ENCODE measurements around the gene CBR4. TPM values are rescaled to one million over a fixed set of nuclear protein-coding genes. Genes with fewer than 3 reads are reported as not detected.

The CBR4 gene
- total RNA-seq = 19.8 TPM

- peak within 1 kb of the TSS; percentile 93 to 96 (median 94) for H3K9ac ChIP-seq (ENCODE audit: low read depth in 1 of 3, low read length in 3 of 3)
- peaks cover 7 to 20% (median 7%) of the 10 kb centered on the region in 3 donors for H3K4me1 ChIP-seq (ENCODE audit: control insufficient read depth in 3 of 3, insufficient read depth in 3 of 3, low read length in 3 of 3)
- H3K27ac ChIP-seq (ENCODE audit: low read depth, low read length) = peak within 1 kb of the TSS; percentile 92
- H3K9me3 ChIP-seq (ENCODE audit: control insufficient read depth in 3 of 3, low read length in 3 of 3) = no peaks in the 10 kb centered on the region
- H3K4me3 ChIP-seq (ENCODE audit: low read length in 3 of 3) = peak within 1 kb of the TSS; percentile 92 to 96 (median 93)
- peaks cover 0 to 2% (median 0%) of the 10 kb centered on the region in 3 donors for H3K36me3 ChIP-seq (ENCODE audit: control insufficient read depth in 3 of 3, insufficient read depth in 3 of 3, low read length in 3 of 3)
- no peaks in the 10 kb centered on the region for H3K27me3 ChIP-seq (ENCODE audit: control insufficient read depth in 3 of 3, insufficient read depth in 3 of 3, low read length in 3 of 3)
Observed at GRCh38 chr4:169010125-169011023, at the start of gene CBR4. Gene CBR4 (minus strand): TSS chr4:169010255. CDS start chr4:169010089, 166 bp downstream.

GRCh38 chr4:169059306-169060211 is 49.5 kb upstream of the CBR4 start:
- H3K4me1 ChIP-seq (ENCODE audit: control insufficient read depth in 3 of 3, insufficient read depth in 3 of 3, low read length in 3 of 3) = peaks cover 21 to 27% (median 25%) of the 10 kb centered on the region in 3 donors
- H3K9me3 ChIP-seq (ENCODE audit: control insufficient read depth in 3 of 3, low read length in 3 of 3) = no peaks in the 10 kb centered on the region
- H3K4me3 ChIP-seq (ENCODE audit: low read length in 3 of 3) = peak overlapping the region; percentile 48 to 72 (median 63)
- H3K27me3 ChIP-seq (ENCODE audit: control insufficient read depth in 3 of 3, insufficient read depth in 3 of 3, low read length in 3 of 3) = no peaks in the 10 kb centered on the region
- H3K9ac ChIP-seq (ENCODE audit: low read depth in 1 of 3, low read length in 3 of 3) = peak overlapping the region; percentile 45 to 74 (median 68)
- no peaks in the 10 kb centered on the region for H3K36me3 ChIP-seq (ENCODE audit: control insufficient read depth in 3 of 3, insufficient read depth in 3 of 3, low read length in 3 of 3)
- H3K27ac ChIP-seq (ENCODE audit: low read depth, low read length) = peak overlapping the region; percentile 88

- no peaks in the 10 kb centered on the region for H3K27me3 ChIP-seq (ENCODE audit: control insufficient read depth in 3 of 3, insufficient read depth in 3 of 3, low read length in 3 of 3)
- H3K4me1 ChIP-seq (ENCODE audit: control insufficient read depth in 3 of 3, insufficient read depth in 3 of 3, low read length in 3 of 3) = peaks cover 22 to 27% (median 25%) of the 10 kb centered on the region in 3 donors
- peak overlapping the region; percentile 21 for H3K27ac ChIP-seq (ENCODE audit: low read depth, low read length)
- H3K9ac ChIP-seq (ENCODE audit: low read depth in 1 of 3, low read length in 3 of 3) = peak overlapping the region in 1 of 3 donors; percentile 25
- peak overlapping the region in 1 of 3 donors; percentile 8 for H3K4me3 ChIP-seq (ENCODE audit: low read length in 3 of 3)
- H3K36me3 ChIP-seq (ENCODE audit: control insufficient read depth in 3 of 3, insufficient read depth in 3 of 3, low read length in 3 of 3) = no peaks in the 10 kb centered on the region
- no peaks in the 10 kb centered on the region for H3K9me3 ChIP-seq (ENCODE audit: control insufficient read depth in 3 of 3, low read length in 3 of 3)
Observed at GRCh38 chr4:169058312-169058711, 48.3 kb upstream of the CBR4 start.

GRCh38 chr4:169054879-169055278 is 44.8 kb upstream of the CBR4 start:
- H3K27me3 ChIP-seq (ENCODE audit: control insufficient read depth in 3 of 3, insufficient read depth in 3 of 3, low read length in 3 of 3) = no peaks in the 10 kb centered on the region
- no peak overlapping the region for H3K27ac ChIP-seq (ENCODE audit: low read depth, low read length)
- no peak overlapping the region for H3K4me3 ChIP-seq (ENCODE audit: low read length in 3 of 3)
- H3K9ac ChIP-seq (ENCODE audit: low read depth in 1 of 3, low read length in 3 of 3) = no peak overlapping the region
- no peaks in the 10 kb centered on the region for H3K36me3 ChIP-seq (ENCODE audit: control insufficient read depth in 3 of 3, insufficient read depth in 3 of 3, low read length in 3 of 3)
- peaks cover 21 to 35% (median 24%) of the 10 kb centered on the region in 3 donors for H3K4me1 ChIP-seq (ENCODE audit: control insufficient read depth in 3 of 3, insufficient read depth in 3 of 3, low read length in 3 of 3)
- H3K9me3 ChIP-seq (ENCODE audit: control insufficient read depth in 3 of 3, low read length in 3 of 3) = no peaks in the 10 kb centered on the region

- H3K4me3 ChIP-seq (ENCODE audit: low read length in 3 of 3) = peak overlapping the region in 1 of 3 donors; percentile 2
- H3K27me3 ChIP-seq (ENCODE audit: control insufficient read depth in 3 of 3, insufficient read depth in 3 of 3, low read length in 3 of 3) = no peaks in the 10 kb centered on the region
- peak overlapping the region; percentile 79 for H3K27ac ChIP-seq (ENCODE audit: low read depth, low read length)
- no peaks in the 10 kb centered on the region for H3K36me3 ChIP-seq (ENCODE audit: control insufficient read depth in 3 of 3, insufficient read depth in 3 of 3, low read length in 3 of 3)
- H3K9ac ChIP-seq (ENCODE audit: low read depth in 1 of 3, low read length in 3 of 3) = no peak overlapping the region
- H3K4me1 ChIP-seq (ENCODE audit: control insufficient read depth in 3 of 3, insufficient read depth in 3 of 3, low read length in 3 of 3) = peaks cover 4 to 30% (median 10%) of the 10 kb centered on the region in 3 donors
- H3K9me3 ChIP-seq (ENCODE audit: control insufficient read depth in 3 of 3, low read length in 3 of 3) = no peaks in the 10 kb centered on the region
Observed at GRCh38 chr4:169052594-169052945, 42.5 kb upstream of the CBR4 start.

DNA sequence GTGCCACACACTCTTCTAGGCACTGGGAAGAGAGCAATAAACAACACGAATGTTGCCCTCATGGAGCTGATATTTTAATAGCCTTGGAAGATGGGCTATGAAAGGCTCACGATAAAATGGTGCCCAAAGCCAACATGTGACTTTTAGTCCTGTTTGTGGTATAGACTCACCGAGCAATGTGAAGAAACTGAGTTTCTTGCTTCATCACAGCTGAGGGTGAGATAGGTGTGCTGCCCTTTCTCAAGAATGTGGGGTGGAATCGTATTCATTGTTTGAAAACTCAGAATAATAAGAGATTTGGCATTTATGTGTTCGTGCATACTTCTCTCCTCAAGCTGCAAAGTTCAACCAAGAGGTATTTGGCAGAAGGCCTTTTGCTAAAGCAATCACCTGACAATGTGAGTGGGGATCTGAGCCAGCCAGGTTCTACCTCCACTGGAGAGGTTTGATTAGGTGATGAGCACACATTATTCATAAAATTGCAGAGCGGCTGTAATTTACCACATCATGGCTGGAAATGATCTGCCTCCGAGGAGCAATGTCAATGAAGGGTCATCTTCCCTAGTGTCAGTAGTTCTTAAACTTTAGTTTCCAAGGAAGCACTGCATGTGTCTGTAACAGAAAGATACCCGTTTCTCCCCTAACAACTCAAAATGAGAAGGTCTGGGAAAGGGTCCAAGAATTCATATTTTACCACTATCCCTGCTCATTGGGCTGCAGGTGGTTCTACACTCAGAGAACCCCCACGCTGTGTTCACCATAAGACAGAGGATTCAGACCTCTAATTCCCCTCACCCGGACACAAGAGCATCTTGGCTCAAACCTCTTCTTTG is 41.9 kb upstream of the CBR4 start:
- peak overlapping the region in 1 of 3 donors; percentile 2 for H3K4me3 ChIP-seq (ENCODE audit: low read length in 3 of 3)
- no peaks in the 10 kb centered on the region for H3K36me3 ChIP-seq (ENCODE audit: control insufficient read depth in 3 of 3, insufficient read depth in 3 of 3, low read length in 3 of 3)
- H3K27ac ChIP-seq (ENCODE audit: low read depth, low read length) = peak overlapping the region; percentile 79
- peaks cover 4 to 30% (median 10%) of the 10 kb centered on the region in 3 donors for H3K4me1 ChIP-seq (ENCODE audit: control insufficient read depth in 3 of 3, insufficient read depth in 3 of 3, low read length in 3 of 3)
- H3K9ac ChIP-seq (ENCODE audit: low read depth in 1 of 3, low read length in 3 of 3) = no peak overlapping the region
- no peaks in the 10 kb centered on the region for H3K9me3 ChIP-seq (ENCODE audit: control insufficient read depth in 3 of 3, low read length in 3 of 3)
- no peaks in the 10 kb centered on the region for H3K27me3 ChIP-seq (ENCODE audit: control insufficient read depth in 3 of 3, insufficient read depth in 3 of 3, low read length in 3 of 3)

GRCh38 chr4:169050881-169051760 is 41.1 kb upstream of the CBR4 start:
- Histone ChIP-seq H3K27me3 (ENCODE audit: control insufficient read depth in 3 of 3, insufficient read depth in 3 of 3, low read length in 3 of 3) (no peaks in the 10 kb centered on the region), H3K9me3 (ENCODE audit: control insufficient read depth in 3 of 3, low read length in 3 of 3) (no peaks in the 10 kb centered on the region), H3K36me3 (ENCODE audit: control insufficient read depth in 3 of 3, insufficient read depth in 3 of 3, low read length in 3 of 3) (no peaks in the 10 kb centered on the region), H3K4me3 (ENCODE audit: low read length in 3 of 3) (no peak overlapping the region), H3K27ac (ENCODE audit: low read depth, low read length) (peak overlapping the region; percentile 79), H3K9ac (ENCODE audit: low read depth in 1 of 3, low read length in 3 of 3) (no peak overlapping the region), H3K4me1 (ENCODE audit: control insufficient read depth in 3 of 3, insufficient read depth in 3 of 3, low read length in 3 of 3) (peaks cover 4 to 30% (median 10%) of the 10 kb centered on the region in 3 donors)

- Histone ChIP-seq H3K27ac (ENCODE audit: low read depth, low read length) (peak overlapping the region; percentile 79), H3K4me3 (ENCODE audit: low read length in 3 of 3) (no peak overlapping the region), H3K36me3 (ENCODE audit: control insufficient read depth in 3 of 3, insufficient read depth in 3 of 3, low read length in 3 of 3) (no peaks in the 10 kb centered on the region), H3K27me3 (ENCODE audit: control insufficient read depth in 3 of 3, insufficient read depth in 3 of 3, low read length in 3 of 3) (no peaks in the 10 kb centered on the region), H3K4me1 (ENCODE audit: control insufficient read depth in 3 of 3, insufficient read depth in 3 of 3, low read length in 3 of 3) (peaks cover 4 to 30% (median 10%) of the 10 kb centered on the region in 3 donors), H3K9ac (ENCODE audit: low read depth in 1 of 3, low read length in 3 of 3) (no peak overlapping the region), H3K9me3 (ENCODE audit: control insufficient read depth in 3 of 3, low read length in 3 of 3) (no peaks in the 10 kb centered on the region)
Observed at GRCh38 chr4:169050284-169050683, 40.2 kb upstream of the CBR4 start.
